PC-3 (cell line): ENCODE data around the gene CXXC5. TPM values are rescaled to one million over a fixed set of nuclear protein-coding genes. Genes with fewer than 3 reads are reported as not detected.

Source experiments
- ATAC-seq: fragments of 200-7000 bp; cut with Tn5 transposase; 2 replicates; pipeline ENCODE4 v1.9.1; 2020; ENCODE audit warnings: mild to moderate bottlenecking, moderate library complexity
- BruUV-seq: library from RNA; stranded (reverse); fragments of 400-500 nt; replicated peaks from 2 replicates; lab custom pipeline; 2021; lab: Mats Ljungman, UMichigan
- CTCF ChIA-PET: fragments of 300-600 bp; sonication (Branson Sonifier 250); formaldehyde crosslinking; loops from one replicate; lab custom pipeline; 2022; ENCODE audit warnings: antibody characterized with exemption; lab: Charles Lee
- POLR2A ChIA-PET: fragments of 300-600 bp; sonication (Branson Sonifier 250); formaldehyde crosslinking; loops from one replicate; lab custom pipeline; 2022; ENCODE audit warnings: antibody characterized with exemption; ENCODE audit not compliant: unreplicated experiment; lab: Charles Lee
- DNase-seq: peaks from one replicate; pipeline ENCODE4 v3.0.0-alpha.2; 2015
- H2AFZ ChIP-seq: fragments of 300-600 bp; sonication (generic); 2 replicates; pipeline ENCODE4 v1.6.0; 2016; ENCODE audit warnings: antibody characterized with exemption, low read length
- H3F3A ChIP-seq: fragments of 300-600 bp; sonication (generic); one replicate; pipeline ENCODE4 v1.6.0; 2017; ENCODE audit warnings: antibody characterized with exemption, low read length, control low read depth, mild to moderate bottlenecking; ENCODE audit not compliant: unreplicated experiment
- H3K27ac ChIP-seq: fragments of 300-600 bp; sonication (generic); 2 replicates; pipeline ENCODE4 v1.5.1; 2016; ENCODE audit warnings: mild to moderate bottlenecking, low read length
- H3K27me3 ChIP-seq: fragments of 300-600 bp; sonication (generic); 2 replicates; pipeline ENCODE4 v1.6.1; 2016; ENCODE audit warnings: low read length, mixed read lengths
- H3K36me3 ChIP-seq: fragments of 300-600 bp; sonication (generic); 2 replicates; pipeline ENCODE4 v1.6.1; 2016; ENCODE audit warnings: low read depth, mixed run types, low read length, mixed read lengths
- H3K4me1 ChIP-seq: fragments of 300-600 bp; sonication (generic); 2 replicates; pipeline ENCODE4 v1.5.1; 2016; ENCODE audit warnings: low read length; ENCODE audit not compliant: insufficient read depth
- H3K4me2 ChIP-seq: fragments of 300-600 bp; sonication (generic); 2 replicates; pipeline ENCODE4 v1.6.0; 2016; ENCODE audit warnings: low read length
- H3K4me3 ChIP-seq: fragments of 300-600 bp; sonication (generic); 2 replicates; pipeline ENCODE4 v1.5.1; 2016; ENCODE audit warnings: mild to moderate bottlenecking, low read length, mixed read lengths
- H3K79me2 ChIP-seq: fragments of 300-600 bp; sonication (generic); 2 replicates; pipeline ENCODE4 v1.6.1; 2017; ENCODE audit warnings: low read length, mixed read lengths
- H3K9ac ChIP-seq: fragments of 300-600 bp; sonication (generic); 2 replicates; pipeline ENCODE4 v1.6.0; 2016; ENCODE audit warnings: mild to moderate bottlenecking, low read length
- H3K9me2 ChIP-seq: fragments of 300-600 bp; sonication (generic); replicated peaks from 2 replicates; pipeline ENCODE4 v1.6.1; 2016; ENCODE audit warnings: mixed run types, low read length, mixed read lengths
- H3K9me3 ChIP-seq: fragments of 300-600 bp; sonication (generic); 2 replicates; pipeline ENCODE4 v1.6.1; 2016; ENCODE audit warnings: low read length, mixed read lengths
- H4K20me1 ChIP-seq: fragments of 300-600 bp; sonication (generic); 2 replicates; pipeline ENCODE4 v1.6.1; 2016; ENCODE audit warnings: low read length, mixed read lengths
- CTCF ChIP-seq: fragments of 300-600 bp; sonication (generic); conservative IDR thresholded peaks from 2 replicates; pipeline ENCODE4 v1.5.1; 2017; ENCODE audit warnings: antibody characterized with exemption, low read depth, mild to moderate bottlenecking, low read length
- EZH2 ChIP-seq: fragments of 300-600 bp; sonication (generic); IDR thresholded peaks from one replicate; pipeline ENCODE4 v1.6.1; 2017; ENCODE audit warnings: antibody characterized with exemption, mild to moderate bottlenecking, low read length; ENCODE audit not compliant: unreplicated experiment
- EZH2phosphoT487 ChIP-seq: fragments of 300-600 bp; sonication (generic); IDR thresholded peaks from 2 replicates; pipeline ENCODE4 v1.6.1; 2018; ENCODE audit warnings: mild to moderate bottlenecking, antibody characterized with exemption, low read length, borderline replicate concordance
- intact Hi-C: fragments of 100-400 bp; cut with micrococcal nuclease; formaldehyde crosslinking; loops from 2 replicates; pipeline ENCODE4 v1.9.0; 2023
- total RNA-seq: library from RNA; depleted of rRNA; stranded (reverse); fragments of >200 nt; gene quantifications from 2 replicates; pipeline ENCODE4 v1.2.3, GENCODE V29; 2014

The CXXC5 gene
- total RNA-seq, 1 experiment from 2014 or later = 31.1 TPM

DNA sequence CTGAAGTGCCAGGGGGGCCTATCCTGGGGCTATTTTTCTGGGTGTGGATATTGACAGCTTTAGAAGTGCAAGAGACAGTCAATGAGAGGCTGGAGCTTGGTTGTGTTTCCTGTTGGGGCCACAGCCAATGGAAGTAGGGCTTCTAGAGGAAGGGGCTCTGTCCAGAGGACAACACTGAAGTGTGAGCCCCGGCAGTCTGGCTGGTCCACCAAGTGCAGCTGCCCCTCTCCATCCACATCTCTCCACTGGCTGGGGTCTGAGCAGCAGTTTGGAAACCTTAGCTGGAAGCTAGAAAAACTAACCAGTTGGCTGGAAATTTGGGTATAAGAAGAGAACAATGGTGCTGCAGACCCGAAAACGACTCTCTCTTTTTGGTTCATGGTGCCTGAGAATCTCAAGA is 83.1 kb downstream of the CXXC5 start:
- intact Hi-C loops = no loop called here
- Histone ChIP-seq H2AFZ (no peak overlapping the region), H3K27me3 (no peaks in the 10 kb centered on the region), H3K79me2 (no peaks in the 10 kb centered on the region), H3F3A (no peaks in the 10 kb centered on the region), H3K9ac (no peak overlapping the region), H3K9me3 (no peaks in the 10 kb centered on the region), H3K36me3 (no peaks in the 10 kb centered on the region), H3K9me2 (no peaks in the 10 kb centered on the region), H4K20me1 (no peaks in the 10 kb centered on the region), H3K4me2 (no peak overlapping the region), H3K4me1 (no peaks in the 10 kb centered on the region), H3K27ac (no peak overlapping the region), H3K4me3 (no peak overlapping the region)
- no peak for DNase-seq
- POLR2A ChIA-PET = no interaction called here
- CTCF ChIA-PET = no interaction called here
- ATAC-seq = no peak
- no peak for TF ChIP-seq CTCF
- TF ChIP-seq EZH2 = no peak
- TF ChIP-seq EZH2phosphoT487 = no peak
- no TSS peak for BruUV-seq

- H2AFZ ChIP-seq = no peak overlapping the region
- TF ChIP-seq EZH2 (no peak), CTCF (no peak), EZH2phosphoT487 (no peak)
- no peak overlapping the region for H3K4me3 ChIP-seq
- ChIA-PET CTCF (no interaction called here), POLR2A (interaction anchor here (0.6 kb wide), 1 partner anchor 22 kb away, joined by 12 read pairs; no protein-coding TSS in a partner anchor)
- H3K4me1 ChIP-seq = no peaks in the 10 kb centered on the region
- no peak overlapping the region for H3K4me2 ChIP-seq
- no peak overlapping the region for H3K9ac ChIP-seq
- ATAC-seq (no peak), DNase-seq (no peak)
- no peaks in the 10 kb centered on the region for H3K9me2 ChIP-seq
- no peak overlapping the region for H3K27ac ChIP-seq
- no peaks in the 10 kb centered on the region for H3K79me2 ChIP-seq
- H3K27me3 ChIP-seq = no peaks in the 10 kb centered on the region
- intact Hi-C loops = no loop called here
- no peaks in the 10 kb centered on the region for H3K36me3 ChIP-seq
- no peaks in the 10 kb centered on the region for H3K9me3 ChIP-seq
- no TSS peak for BruUV-seq
- no peaks in the 10 kb centered on the region for H4K20me1 ChIP-seq
- no peaks in the 10 kb centered on the region for H3F3A ChIP-seq
Observed at GRCh38 chr5:139732019-139732418, 83.9 kb downstream of the CXXC5 start.

GRCh38 chr5:139733010-139733688 is 85.0 kb downstream of the CXXC5 start:
- Histone ChIP-seq H3K4me1 (no peaks in the 10 kb centered on the region), H3K9me2 (no peaks in the 10 kb centered on the region), H3K27me3 (no peaks in the 10 kb centered on the region), H3K79me2 (no peaks in the 10 kb centered on the region), H3K4me3 (no peak overlapping the region), H3F3A (no peaks in the 10 kb centered on the region), H3K27ac (no peak overlapping the region), H4K20me1 (no peaks in the 10 kb centered on the region), H3K4me2 (no peak overlapping the region), H3K9ac (no peak overlapping the region), H3K9me3 (no peaks in the 10 kb centered on the region), H2AFZ (no peak overlapping the region), H3K36me3 (no peaks in the 10 kb centered on the region)
- TF ChIP-seq EZH2phosphoT487 (no peak), CTCF (no peak), EZH2 (no peak)
- no TSS peak for BruUV-seq
- ATAC-seq (no peak), DNase-seq (no peak)
- ChIA-PET POLR2A (no interaction called here), CTCF (no interaction called here)
- intact Hi-C loops = no loop called here
